Skeletal muscle satellite cell (primary cell): ENCODE data around the gene HNRNPLL.

Experiments
- H3K27me3 ChIP-seq: 2 replicates; pipeline ENCODE4 v1.7.0; 2013; ENCODE audit warnings: low read length; ENCODE audit not compliant: control insufficient read depth, insufficient read depth
- H3K36me3 ChIP-seq: 2 replicates; pipeline ENCODE4 v1.7.0; 2013; ENCODE audit warnings: mild to moderate bottlenecking, control low read depth, low read length; ENCODE audit not compliant: insufficient read depth
- H3K4me1 ChIP-seq: 2 replicates; pipeline ENCODE4 v1.7.0; 2013; ENCODE audit warnings: low read length; ENCODE audit not compliant: control insufficient read depth, insufficient read depth
- H3K4me2 ChIP-seq: 2 replicates; pipeline ENCODE4 v1.7.0; 2013; ENCODE audit warnings: mild to moderate bottlenecking, low read length
- H3K4me3 ChIP-seq: 2 replicates; pipeline ENCODE4 v1.7.0; 2013; ENCODE audit warnings: low read length
- H3K9ac ChIP-seq: 2 replicates; pipeline ENCODE4 v1.7.0; 2013; ENCODE audit warnings: mild to moderate bottlenecking, low read depth, low read length, moderate library complexity
- H3K9me3 ChIP-seq: replicated peaks from 2 replicates; pipeline ENCODE4 v1.7.0; 2013; ENCODE audit warnings: mild to moderate bottlenecking, control low read depth, low read length

HNRNPLL gene

GRCh38 chr2:38522754-38523349 is 79.9 kb downstream of the HNRNPLL start:
- H3K4me1 ChIP-seq, result no peaks in the 10 kb centered on the region
- no peaks in the 10 kb centered on the region for H3K36me3 ChIP-seq
- H3K4me2 ChIP-seq, result no peak overlapping the region
- H3K9ac ChIP-seq, result no peak overlapping the region
- peaks cover 36% of the 10 kb centered on the region for H3K27me3 ChIP-seq
- no peaks in the 10 kb centered on the region for H3K9me3 ChIP-seq
- no peak overlapping the region for H3K4me3 ChIP-seq

DNA sequence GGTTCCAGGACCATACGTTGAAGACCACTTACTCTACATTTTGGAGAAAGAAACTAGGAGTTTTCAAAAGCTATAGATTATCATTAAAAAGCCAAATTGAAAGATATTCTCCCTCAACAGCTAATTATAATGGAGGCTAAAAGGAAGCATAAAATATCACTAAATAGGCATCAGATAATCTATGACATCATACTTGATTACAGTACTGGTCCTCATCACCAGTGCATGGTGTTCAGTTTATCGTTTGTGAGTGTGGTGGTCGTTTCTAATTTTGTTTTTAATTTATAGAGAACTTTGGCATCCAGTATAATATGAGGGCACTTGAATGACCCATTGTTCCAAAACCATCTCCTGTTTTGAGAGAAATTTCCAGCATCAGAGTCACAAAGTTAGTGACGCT is 80.9 kb downstream of the HNRNPLL start:
- H3K4me2 ChIP-seq, result no peak overlapping the region
- no peaks in the 10 kb centered on the region for H3K4me1 ChIP-seq
- no peaks in the 10 kb centered on the region for H3K36me3 ChIP-seq
- no peak overlapping the region for H3K9ac ChIP-seq
- H3K9me3 ChIP-seq, result no peaks in the 10 kb centered on the region
- peaks cover 36% of the 10 kb centered on the region for H3K27me3 ChIP-seq
- H3K4me3 ChIP-seq, result no peak overlapping the region

- Histone ChIP-seq H3K4me3 (no peak overlapping the region), H3K9me3 (no peaks in the 10 kb centered on the region), H3K9ac (no peak overlapping the region), H3K4me1 (peaks cover 9% of the 10 kb centered on the region), H3K36me3 (no peaks in the 10 kb centered on the region), H3K27me3 (peaks cover 13% of the 10 kb centered on the region), H3K4me2 (no peak overlapping the region)
Measured at GRCh38 chr2:38517284-38517683, 85.4 kb downstream of the HNRNPLL start.

DNA sequence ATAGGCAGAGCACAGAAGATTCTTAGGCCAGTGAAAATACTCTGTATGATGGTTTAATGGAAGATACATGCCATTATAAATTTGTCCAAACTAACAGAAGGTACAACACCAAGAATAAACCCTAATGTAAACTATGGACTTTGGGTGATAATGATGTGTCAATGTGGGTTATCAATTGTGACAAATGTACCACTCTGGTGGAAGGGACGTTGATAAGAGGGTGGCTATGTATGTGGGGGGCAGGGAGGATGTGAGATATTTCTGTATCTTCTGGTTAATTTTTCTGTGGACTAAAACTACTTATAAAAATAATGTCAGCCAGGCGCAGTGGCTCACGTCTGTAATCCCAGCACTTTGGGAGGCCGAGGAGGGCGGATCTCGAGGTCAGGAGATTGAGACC is 86.2 kb downstream of the HNRNPLL start:
- no peak overlapping the region for H3K4me3 ChIP-seq
- H3K36me3 ChIP-seq, result no peaks in the 10 kb centered on the region
- no peak overlapping the region for H3K9ac ChIP-seq
- H3K27me3 ChIP-seq, result peaks cover 13% of the 10 kb centered on the region
- H3K4me1 ChIP-seq, result peaks cover 9% of the 10 kb centered on the region
- H3K4me2 ChIP-seq, result no peak overlapping the region
- no peaks in the 10 kb centered on the region for H3K9me3 ChIP-seq

GRCh38 chr2:38516122-38516521 is 86.6 kb downstream of the HNRNPLL start:
- no peaks in the 10 kb centered on the region for H3K36me3 ChIP-seq
- no peaks in the 10 kb centered on the region for H3K9me3 ChIP-seq
- H3K9ac ChIP-seq, result no peak overlapping the region
- peaks cover 13% of the 10 kb centered on the region for H3K27me3 ChIP-seq
- peak overlapping the region; percentile 77 for H3K4me2 ChIP-seq
- no peak overlapping the region for H3K4me3 ChIP-seq
- H3K4me1 ChIP-seq, result peaks cover 9% of the 10 kb centered on the region

- Histone ChIP-seq H3K4me1 (peaks cover 9% of the 10 kb centered on the region), H3K27me3 (peaks cover 10% of the 10 kb centered on the region), H3K4me3 (peak overlapping the region; percentile 42), H3K9ac (peak overlapping the region; percentile 17), H3K9me3 (no peaks in the 10 kb centered on the region), H3K4me2 (peak overlapping the region; percentile 77), H3K36me3 (no peaks in the 10 kb centered on the region)
Measured at GRCh38 chr2:38515155-38516074, 87.3 kb downstream of the HNRNPLL start.

DNA sequence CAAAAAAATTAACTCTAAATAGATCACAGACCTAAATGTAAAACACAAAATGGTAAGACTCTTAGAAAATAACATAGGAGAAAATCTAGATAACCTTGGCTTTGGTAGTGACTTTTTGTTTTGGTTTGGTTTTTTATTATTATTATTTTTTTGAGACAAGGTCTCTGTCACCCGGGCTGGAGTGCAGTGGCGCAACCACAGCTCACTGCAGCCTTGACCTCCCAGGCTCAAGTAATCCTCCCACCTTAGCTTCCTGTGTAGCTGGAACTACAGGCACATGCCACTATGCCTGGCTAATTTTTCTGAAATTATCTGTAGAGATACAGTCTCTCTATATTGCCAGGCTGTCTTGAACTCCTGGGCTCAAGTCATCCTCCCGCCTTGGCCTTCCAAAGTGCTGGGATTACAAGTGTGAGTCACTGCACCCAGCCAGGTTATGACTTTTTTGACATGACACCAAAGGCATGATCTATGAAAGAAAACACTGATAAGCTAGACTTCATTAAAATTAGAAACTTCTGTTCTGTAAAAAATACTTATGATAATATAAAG is 88.0 kb downstream of the HNRNPLL start:
- peaks cover 6% of the 10 kb centered on the region for H3K27me3 ChIP-seq
- H3K9ac ChIP-seq, result no peak overlapping the region
- H3K36me3 ChIP-seq, result no peaks in the 10 kb centered on the region
- H3K4me3 ChIP-seq, result no peak overlapping the region
- H3K9me3 ChIP-seq, result no peaks in the 10 kb centered on the region
- no peak overlapping the region for H3K4me2 ChIP-seq
- peaks cover 9% of the 10 kb centered on the region for H3K4me1 ChIP-seq

- no peak overlapping the region for H3K9ac ChIP-seq
- no peak overlapping the region for H3K4me2 ChIP-seq
- H3K4me1 ChIP-seq, result peaks cover 16% of the 10 kb centered on the region
- no peaks in the 10 kb centered on the region for H3K9me3 ChIP-seq
- no peak overlapping the region for H3K4me3 ChIP-seq
- H3K27me3 ChIP-seq, result no peaks in the 10 kb centered on the region
- no peaks in the 10 kb centered on the region for H3K36me3 ChIP-seq
Measured at GRCh38 chr2:38512211-38512610, 90.5 kb downstream of the HNRNPLL start.
